NCI-H524 (cell line): Measurements from ENCODE around the gene SIRPD.

Source experiments
- DNase-seq, 2 experiments: peaks; one replicate each; lab custom pipeline; 2025; lab: John Stamatoyannopoulos, UW

SIRPD gene

GRCh38 chr20:1494436-1494835, 63.1 kb downstream of the SIRPD start:
- DNase-seq, result peak in 1 of 2 experiments; percentile 9

GRCh38 chr20:1493536-1493935, 64.0 kb downstream of the SIRPD start:
- DNase-seq, result no peak

- no peak for DNase-seq
Observed at GRCh38 chr20:1491860-1492642, 65.5 kb downstream of the SIRPD start.

GRCh38 chr20:1491281-1491840, 66.1 kb downstream of the SIRPD start, which contains the start of gene SIRPB2:
SIRPB2 (minus strand) TSS chr20:1491420; CDS start chr20:1491359, 61 bp downstream.
- no peak for DNase-seq

- no peak for DNase-seq
Observed at GRCh38 chr20:1490643-1491195, 66.8 kb downstream of the SIRPD start.

DNA sequence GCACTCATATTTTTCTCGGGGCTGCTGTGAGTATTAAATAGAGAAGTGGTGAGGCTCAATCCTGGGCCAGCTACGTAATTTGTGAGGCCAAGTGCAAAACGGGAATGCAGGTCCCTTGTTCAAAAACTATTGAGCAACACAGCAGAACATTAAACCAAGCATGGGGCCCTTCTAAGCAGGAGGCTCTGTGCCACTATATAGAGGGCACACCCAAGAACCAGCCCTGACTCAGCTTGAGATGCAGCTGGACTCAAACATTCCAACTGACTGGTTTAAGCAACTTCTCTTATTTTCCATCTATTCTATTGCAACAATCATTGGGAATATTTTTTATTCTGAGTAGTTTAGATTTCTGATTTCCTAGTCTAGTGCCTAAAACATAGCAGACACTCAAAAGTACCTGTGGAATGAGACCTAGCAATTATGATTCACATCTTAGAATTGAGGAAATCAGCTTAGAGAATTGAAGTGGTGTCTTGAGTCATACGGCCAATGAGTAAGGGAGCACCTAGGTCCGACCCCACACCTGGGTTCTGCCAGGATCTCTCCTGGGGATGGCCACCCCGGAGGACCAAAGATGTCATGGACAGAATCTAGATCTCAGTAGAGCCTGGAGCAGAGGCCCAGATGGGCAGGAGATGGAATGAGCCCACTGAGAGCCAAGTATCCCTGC, 67.6 kb downstream of the SIRPD start:
- no peak for DNase-seq

GRCh38 chr20:1489325-1489724, 68.2 kb downstream of the SIRPD start:
- DNase-seq, result no peak

DNA sequence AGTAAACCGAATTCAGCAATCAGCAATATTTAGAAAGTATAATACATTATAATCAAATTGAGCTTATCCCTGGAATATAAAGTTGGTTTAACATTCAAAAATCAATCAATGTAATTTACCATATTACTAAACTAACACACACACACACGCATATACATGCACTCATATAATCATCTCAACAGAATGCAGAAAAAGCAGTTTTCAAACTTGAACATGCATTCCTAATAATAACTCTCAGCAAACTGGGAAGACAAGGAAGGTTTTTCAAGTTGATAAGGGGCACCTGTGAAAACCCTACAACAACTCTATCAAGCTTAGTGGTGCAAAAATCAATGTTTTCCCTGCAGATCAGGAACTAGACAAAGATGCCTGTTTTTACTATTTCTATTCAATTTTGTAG, 70.9 kb downstream of the SIRPD start:
- DNase-seq, result no peak

DNA sequence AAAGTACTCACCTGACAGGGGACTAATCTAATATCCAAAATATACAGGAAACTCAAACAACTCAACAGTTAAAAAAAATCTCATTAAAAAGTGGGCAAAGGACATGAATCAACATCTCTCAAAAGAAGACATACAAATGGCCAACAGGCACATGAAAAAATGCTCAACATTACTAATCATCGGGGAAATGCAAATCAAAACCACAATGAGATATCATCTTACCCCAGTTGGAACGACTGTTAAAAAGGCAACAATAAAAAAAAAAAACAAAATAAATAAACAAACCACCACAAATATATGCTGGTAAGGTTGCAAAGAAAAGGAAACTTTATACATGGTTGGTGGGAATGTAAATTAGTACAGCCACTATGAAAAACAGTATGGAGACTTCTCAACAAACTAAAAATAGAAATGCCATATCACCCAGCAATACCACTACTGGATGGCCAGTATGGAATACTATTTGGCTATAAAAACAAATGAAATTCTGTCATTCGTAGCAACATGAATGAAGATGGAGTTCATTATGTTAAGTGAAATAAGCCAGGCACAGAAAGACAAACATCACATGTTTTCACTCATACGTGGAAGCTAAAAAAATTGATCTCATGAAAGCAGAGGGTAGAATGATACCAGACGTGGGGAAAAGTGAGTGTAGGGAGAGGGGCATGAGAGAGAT, 72.9 kb downstream of the SIRPD start:
- DNase-seq, result no peak
